HG02588 (cell line): ENCODE results near the gene NAT8L.

Experiments
- ATAC-seq: cut with Tn5 transposase; IDR thresholded peaks from one replicate; pipeline ENCODE4 v1.9.1; 2021; ENCODE audit warnings: mild to moderate bottlenecking, moderate library complexity; ENCODE audit not compliant: unreplicated experiment

The NAT8L gene

GRCh38 chr4:2073808-2074481 is 14.8 kb downstream of the NAT8L start:
- no peak for ATAC-seq

- ATAC-seq = no peak
Observed at GRCh38 chr4:2074588-2074987, 15.5 kb downstream of the NAT8L start.

DNA sequence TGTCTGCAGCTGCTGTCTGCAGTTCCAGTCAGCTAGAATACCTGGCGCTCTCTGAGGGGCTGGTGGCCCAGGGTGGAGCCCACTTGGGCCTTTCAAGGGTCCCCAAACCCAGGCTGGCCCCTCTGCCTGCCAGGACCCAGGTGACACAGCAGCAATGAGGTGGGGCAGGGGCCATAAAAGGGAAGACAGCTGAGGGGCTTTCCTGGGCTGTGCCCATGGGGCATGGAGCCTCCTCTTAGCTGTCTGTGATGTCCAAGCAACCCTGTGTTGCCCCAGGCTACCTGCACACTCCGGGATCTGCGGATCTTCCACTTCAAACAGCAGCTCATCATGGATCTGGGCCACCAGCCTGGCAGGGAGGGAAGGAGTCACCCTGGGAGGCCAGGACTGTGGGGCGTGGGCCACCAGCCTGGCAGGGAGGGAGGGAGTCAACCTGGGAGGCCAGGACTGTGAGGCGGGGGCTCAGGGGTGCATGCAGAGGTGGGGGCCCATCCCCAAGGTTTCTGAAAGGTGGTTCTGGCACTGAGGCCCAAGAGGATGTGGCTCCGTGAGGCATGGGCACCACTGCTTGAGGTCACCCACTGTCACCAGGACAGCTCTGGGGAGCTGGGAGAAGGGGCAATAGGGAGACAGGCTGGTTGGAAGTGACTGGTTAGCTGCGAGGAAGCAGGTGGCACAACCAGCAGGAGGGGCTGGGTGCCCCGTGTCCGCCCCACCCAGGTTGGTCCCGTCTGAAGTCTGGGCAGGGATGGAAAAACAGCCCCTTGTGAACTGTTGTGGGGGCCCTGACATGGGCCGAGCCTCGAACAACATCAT is 16.3 kb downstream of the NAT8L start:
- ATAC-seq = no peak

- ATAC-seq = no peak
Observed at GRCh38 chr4:2075987-2076907, 17.1 kb downstream of the NAT8L start.

DNA sequence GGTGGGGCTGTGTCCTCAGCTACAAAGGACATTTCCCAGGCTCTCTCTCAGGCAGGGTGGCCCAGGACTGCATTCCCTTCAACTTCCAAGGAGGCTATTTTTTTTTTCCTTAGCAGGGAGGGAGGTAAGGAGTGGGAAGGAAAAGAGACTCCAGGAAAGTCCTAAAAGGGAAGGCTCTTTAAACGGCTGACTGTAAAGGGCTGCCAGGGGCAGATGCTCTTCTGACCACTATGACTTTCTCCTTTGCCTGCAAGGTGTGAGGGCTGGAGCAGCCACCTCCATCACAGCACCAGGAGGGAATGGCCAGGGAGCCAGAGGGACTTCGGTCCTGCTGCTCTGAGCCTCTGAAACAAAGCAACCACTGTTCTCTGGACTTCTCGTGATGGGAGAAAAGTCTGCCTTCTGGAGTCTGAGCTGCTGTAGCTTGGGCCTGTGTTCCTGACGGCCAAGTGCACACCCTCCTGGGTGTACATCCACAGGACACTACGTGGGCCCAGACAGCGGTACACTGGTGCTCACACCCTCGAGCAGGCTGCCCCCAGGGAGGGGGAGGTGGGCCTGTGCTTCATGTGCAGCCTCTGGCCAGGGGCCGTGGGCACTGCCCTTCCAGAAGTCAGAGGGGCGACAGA is 17.9 kb downstream of the NAT8L start:
- no peak for ATAC-seq

- ATAC-seq = no peak
Observed at GRCh38 chr4:2077537-2078460, 18.7 kb downstream of the NAT8L start.

GRCh38 chr4:2078584-2078983 is 19.5 kb downstream of the NAT8L start:
- ATAC-seq = no peak

DNA sequence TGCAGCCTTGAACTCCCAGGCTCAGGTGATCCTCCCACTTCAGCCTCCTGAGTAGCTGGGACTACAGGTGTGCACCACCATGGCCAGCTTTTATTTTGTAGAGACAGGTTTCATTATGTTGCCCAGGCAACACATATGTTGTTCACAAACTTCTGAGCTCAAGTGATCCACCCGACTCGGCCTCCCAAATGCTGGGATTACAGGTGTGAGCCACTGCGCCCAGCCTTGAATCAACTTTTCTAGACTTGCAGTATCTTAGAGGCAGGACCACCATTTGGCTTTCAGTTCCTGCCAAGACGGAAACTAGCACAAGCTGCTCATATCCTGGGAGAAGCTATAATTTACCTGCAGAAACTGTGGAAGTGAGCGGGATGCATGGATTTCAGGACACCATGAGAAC is 19.9 kb downstream of the NAT8L start:
- no peak for ATAC-seq

GRCh38 chr4:2079926-2080325 is 20.8 kb downstream of the NAT8L start:
- no peak for ATAC-seq

DNA sequence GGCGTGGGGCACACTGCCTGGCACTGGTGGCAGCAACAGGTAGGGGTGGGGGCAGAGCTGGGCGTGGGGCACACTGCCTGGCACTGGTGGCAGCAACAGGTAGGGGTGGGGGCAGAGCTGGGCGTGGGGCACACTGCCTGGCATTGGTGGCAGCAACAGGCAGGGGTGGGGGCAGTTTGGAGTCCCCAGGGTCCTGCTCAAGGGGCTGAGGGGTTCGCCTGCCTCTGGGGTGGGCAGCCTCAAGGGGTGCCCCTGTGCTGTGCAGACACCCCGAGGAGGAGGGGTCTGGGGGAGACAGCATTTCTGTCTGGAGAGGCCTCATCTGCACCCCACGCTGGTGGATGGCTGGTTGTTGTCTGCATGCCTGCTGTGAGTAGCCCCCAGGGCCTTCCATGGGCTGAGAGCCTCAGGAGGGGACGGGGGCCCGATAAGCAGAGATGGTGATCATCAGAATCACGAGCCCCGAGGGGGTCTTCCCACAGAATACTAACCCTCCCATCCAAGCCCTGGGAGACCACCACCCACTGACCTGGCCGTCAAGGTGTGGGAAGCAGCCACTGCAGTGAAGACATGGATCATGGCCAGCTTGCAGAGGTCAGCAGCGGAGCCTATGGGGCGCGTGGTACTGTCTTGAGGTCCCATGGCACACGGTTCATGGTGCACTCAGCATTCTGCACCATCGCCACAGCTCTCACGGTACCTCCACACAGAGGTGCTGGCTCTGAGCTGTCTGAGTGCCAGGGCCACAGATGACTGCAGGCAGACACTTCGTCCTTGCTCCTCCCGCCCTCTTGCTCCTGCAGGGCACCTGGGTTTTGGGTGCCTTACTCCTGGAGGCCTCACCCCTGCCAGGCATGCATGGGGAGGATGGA is 21.5 kb downstream of the NAT8L start:
- ATAC-seq = no peak

DNA sequence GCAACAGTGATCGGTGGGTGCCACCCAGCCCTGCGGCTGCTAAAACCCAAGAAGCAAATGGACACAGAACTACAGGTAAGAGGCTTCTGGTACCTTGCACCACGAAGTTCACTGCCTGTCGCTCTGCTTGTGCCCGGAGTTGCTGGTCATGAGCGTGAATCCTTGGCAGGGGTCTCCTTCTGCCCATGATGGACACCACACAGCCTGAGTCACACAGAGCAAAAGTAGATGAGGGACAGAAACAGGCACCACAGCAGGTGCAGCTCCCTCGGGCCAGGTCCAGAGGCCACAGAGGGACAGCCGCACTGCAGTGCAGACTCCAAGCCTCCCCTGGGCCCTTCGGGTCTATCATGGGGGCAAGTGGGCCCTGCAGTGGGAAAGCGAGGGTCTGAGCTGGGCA is 22.4 kb downstream of the NAT8L start:
- no peak for ATAC-seq

- no peak for ATAC-seq
Observed at GRCh38 chr4:2082118-2082517, 23.0 kb downstream of the NAT8L start.

- no peak for ATAC-seq
Observed at GRCh38 chr4:2082627-2083026, 23.5 kb downstream of the NAT8L start.

DNA sequence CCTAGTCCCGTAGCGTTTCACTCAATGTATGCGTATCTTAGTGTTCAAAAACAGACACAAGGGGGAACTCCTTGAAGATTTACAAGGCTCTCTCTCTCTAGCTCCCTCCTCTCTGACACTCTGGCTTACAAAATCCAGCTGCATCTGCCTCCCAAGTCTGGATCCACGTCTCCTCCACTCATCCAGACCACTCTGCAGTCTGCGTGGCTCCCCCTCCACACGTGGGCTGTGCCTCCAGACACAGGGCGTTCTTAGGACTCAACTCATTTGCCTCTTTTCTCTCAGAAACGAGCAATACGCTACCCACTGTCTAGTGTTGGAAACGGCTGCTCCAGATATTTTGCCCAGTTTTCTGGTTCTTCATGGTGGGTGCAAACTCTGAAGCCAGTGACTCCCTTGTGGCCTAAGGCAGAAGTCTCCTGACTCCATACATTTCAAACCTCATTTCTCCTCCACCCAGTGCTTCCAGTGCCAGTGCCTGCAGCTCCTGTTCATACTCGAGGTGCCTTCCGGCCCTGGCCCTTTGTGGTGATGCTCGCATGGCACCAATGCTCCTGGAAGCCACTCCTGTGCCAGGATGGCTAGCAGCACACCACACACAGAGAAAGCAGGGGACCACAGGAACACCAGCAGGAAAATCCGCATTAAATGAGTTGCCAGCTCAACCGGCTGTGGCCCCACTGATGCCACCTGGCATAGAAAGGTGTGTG is 24.1 kb downstream of the NAT8L start:
- ATAC-seq = no peak

DNA sequence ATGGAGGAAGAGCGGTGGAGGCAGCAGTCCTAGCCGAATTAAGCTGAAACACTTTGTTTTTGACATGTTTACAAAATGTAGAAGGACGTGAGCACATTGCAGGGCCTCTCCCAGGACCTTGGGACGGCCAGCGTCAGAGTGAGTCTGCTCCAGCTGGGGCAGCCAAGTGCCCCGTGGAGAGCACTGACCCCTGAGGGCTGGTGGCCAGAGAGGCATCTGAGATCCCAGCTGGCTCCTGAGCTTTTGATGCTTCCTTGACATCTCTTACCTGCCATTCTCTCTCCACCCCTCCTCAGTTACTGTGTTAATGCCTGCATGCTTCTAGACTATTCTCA is 24.7 kb downstream of the NAT8L start:
- ATAC-seq = no peak

GRCh38 chr4:2084316-2084715 is 25.2 kb downstream of the NAT8L start:
- no peak for ATAC-seq

GRCh38 chr4:2085496-2085901 is 26.4 kb downstream of the NAT8L start:
- ATAC-seq = no peak

DNA sequence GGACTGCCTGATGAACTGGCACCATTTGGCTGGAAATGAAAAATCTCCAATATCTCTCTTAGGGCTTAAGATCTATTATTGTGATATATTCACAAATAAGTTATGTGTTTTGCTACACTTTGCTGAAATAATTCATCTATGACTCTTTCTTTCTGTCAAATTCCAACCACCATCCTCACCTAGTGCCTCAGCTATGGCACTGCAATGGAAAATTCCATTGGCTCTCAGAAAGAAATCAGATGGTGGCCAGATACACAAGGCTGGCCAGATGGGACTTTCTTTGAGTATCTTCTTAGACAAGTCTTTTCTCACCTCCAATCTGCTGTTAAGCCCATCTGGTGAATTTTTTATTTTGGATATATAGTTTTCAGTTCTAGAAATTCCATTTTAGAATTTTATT is 28.0 kb downstream of the NAT8L start:
- no peak for ATAC-seq
